22Rv1 (cell line): Measurements from ENCODE around the gene TNRC6B.

ENCODE experiments used
- ZFX ChIP-seq: fragments of 450-650 bp; IDR thresholded peaks from 2 replicates; pipeline ENCODE4 v1.6.1; 2017; ENCODE audit warnings: antibody characterized with exemption, borderline replicate concordance
- TF ChIP-seq, protein P1 (sequence below): fragments of 450-650 bp; IDR thresholded peaks from 2 replicates; pipeline ENCODE4 v1.5.1; 2017; ENCODE audit warnings: mild to moderate bottlenecking

DNA sequence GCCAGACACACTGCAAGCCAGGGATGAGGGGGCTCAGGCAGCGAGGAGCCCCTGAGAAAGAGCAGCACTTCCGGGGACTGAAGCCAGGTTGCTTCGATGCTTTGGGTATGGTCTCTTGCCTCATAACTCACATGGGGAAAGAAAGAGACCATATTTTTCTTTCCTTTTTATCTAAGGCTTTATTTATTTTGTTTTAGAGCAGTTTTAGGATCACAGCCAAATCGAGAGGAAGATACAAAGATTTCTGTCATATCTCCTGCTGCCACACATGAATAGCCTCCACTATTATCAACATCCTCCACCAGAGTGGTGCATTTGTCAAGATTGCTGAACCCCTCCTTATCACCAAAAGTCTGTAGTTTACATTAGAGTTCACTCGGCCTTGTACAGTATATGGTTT is 144.3 kb downstream of the TNRC6B start:
- TF ChIP-seq, protein P1, sequence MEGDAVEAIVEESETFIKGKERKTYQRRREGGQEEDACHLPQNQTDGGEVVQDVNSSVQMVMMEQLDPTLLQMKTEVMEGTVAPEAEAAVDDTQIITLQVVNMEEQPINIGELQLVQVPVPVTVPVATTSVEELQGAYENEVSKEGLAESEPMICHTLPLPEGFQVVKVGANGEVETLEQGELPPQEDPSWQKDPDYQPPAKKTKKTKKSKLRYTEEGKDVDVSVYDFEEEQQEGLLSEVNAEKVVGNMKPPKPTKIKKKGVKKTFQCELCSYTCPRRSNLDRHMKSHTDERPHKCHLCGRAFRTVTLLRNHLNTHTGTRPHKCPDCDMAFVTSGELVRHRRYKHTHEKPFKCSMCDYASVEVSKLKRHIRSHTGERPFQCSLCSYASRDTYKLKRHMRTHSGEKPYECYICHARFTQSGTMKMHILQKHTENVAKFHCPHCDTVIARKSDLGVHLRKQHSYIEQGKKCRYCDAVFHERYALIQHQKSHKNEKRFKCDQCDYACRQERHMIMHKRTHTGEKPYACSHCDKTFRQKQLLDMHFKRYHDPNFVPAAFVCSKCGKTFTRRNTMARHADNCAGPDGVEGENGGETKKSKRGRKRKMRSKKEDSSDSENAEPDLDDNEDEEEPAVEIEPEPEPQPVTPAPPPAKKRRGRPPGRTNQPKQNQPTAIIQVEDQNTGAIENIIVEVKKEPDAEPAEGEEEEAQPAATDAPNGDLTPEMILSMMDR, result no peak
- no peak for TF ChIP-seq ZFX
